RWPE2 (cell line): ENCODE results near the gene C1QTNF8.

ENCODE experiments used
- ATAC-seq: fragments of 200-7000 bp; cut with Tn5 transposase; 3 replicates; pipeline ENCODE4 v1.9.1; 2021; ENCODE audit warnings: low read depth
- DNase-seq: peaks from one replicate; pipeline ENCODE4 v3.0.0-alpha.2; 2020; ENCODE audit warnings: low spot score
- H3K27ac ChIP-seq: fragments of 450-650 bp; 2 replicates; pipeline ENCODE4 v1.5.1; 2017; ENCODE audit warnings: mild to moderate bottlenecking; ENCODE audit not compliant: poor library complexity, severe bottlenecking
- H3K27me3 ChIP-seq: fragments of 250-450 bp; sonication (Bioruptor Pico); 2 replicates; pipeline ENCODE4 v1.5.1; 2021; ENCODE audit warnings: mild to moderate bottlenecking, moderate library complexity; ENCODE audit not compliant: insufficient read depth, poor library complexity, severe bottlenecking
- H3K36me3 ChIP-seq: fragments of 250-450 bp; sonication (Bioruptor Pico); 2 replicates; pipeline ENCODE4 v1.5.1; 2020; ENCODE audit warnings: low read depth, mild to moderate bottlenecking, moderate library complexity
- H3K4me1 ChIP-seq: fragments of 250-450 bp; sonication (Bioruptor Pico); 2 replicates; pipeline ENCODE4 v1.5.1; 2021; ENCODE audit warnings: mild to moderate bottlenecking, moderate library complexity; ENCODE audit not compliant: insufficient read depth, poor library complexity, severe bottlenecking
- H3K4me3 ChIP-seq: fragments of 250-450 bp; sonication (Bioruptor Pico); 2 replicates; pipeline ENCODE4 v1.5.1; 2021; ENCODE audit warnings: mild to moderate bottlenecking, moderate library complexity; ENCODE audit not compliant: severe bottlenecking
- H3K9me3 ChIP-seq: fragments of 250-450 bp; sonication (Bioruptor Pico); 2 replicates; pipeline ENCODE4 v1.5.1; 2021; ENCODE audit warnings: mild to moderate bottlenecking, moderate library complexity; ENCODE audit not compliant: severe bottlenecking
- TF ChIP-seq, protein P1 (sequence below): fragments of 450-650 bp; IDR thresholded peaks from one replicate; pipeline ENCODE4 v1.5.1; 2017; ENCODE audit warnings: mild to moderate bottlenecking, moderate library complexity; ENCODE audit not compliant: poor library complexity, severe bottlenecking

Gene C1QTNF8

DNA sequence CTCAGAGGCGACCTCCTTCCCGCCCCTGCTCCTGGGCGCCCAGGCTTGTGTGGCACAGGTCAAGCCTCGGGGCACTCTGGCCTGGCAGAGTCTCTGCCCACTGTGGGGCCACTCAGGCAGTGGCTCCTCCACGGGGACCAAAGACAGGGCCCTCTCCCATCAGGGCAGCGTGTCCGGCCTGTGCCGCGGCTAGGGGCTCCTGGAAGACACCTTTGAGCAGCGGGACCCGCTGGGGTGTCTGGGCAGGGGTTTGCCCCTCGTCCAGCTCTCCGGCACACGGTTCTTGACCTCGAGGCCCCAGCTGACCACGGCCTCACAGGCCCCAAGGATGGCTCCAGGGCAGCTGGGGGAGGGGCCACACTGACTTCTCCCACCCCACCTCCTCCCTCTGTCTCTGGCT is 48.2 kb downstream of the C1QTNF8 start:
- TF ChIP-seq, protein P1, sequence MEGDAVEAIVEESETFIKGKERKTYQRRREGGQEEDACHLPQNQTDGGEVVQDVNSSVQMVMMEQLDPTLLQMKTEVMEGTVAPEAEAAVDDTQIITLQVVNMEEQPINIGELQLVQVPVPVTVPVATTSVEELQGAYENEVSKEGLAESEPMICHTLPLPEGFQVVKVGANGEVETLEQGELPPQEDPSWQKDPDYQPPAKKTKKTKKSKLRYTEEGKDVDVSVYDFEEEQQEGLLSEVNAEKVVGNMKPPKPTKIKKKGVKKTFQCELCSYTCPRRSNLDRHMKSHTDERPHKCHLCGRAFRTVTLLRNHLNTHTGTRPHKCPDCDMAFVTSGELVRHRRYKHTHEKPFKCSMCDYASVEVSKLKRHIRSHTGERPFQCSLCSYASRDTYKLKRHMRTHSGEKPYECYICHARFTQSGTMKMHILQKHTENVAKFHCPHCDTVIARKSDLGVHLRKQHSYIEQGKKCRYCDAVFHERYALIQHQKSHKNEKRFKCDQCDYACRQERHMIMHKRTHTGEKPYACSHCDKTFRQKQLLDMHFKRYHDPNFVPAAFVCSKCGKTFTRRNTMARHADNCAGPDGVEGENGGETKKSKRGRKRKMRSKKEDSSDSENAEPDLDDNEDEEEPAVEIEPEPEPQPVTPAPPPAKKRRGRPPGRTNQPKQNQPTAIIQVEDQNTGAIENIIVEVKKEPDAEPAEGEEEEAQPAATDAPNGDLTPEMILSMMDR = no peak
- Histone ChIP-seq H3K27ac (no peak overlapping the region), H3K4me3 (no peak overlapping the region), H3K27me3 (peaks cover 22% of the 10 kb centered on the region), H3K4me1 (no peaks in the 10 kb centered on the region), H3K9me3 (no peaks in the 10 kb centered on the region), H3K36me3 (no peaks in the 10 kb centered on the region)
- DNase-seq (no peak), ATAC-seq (no peak)

DNA sequence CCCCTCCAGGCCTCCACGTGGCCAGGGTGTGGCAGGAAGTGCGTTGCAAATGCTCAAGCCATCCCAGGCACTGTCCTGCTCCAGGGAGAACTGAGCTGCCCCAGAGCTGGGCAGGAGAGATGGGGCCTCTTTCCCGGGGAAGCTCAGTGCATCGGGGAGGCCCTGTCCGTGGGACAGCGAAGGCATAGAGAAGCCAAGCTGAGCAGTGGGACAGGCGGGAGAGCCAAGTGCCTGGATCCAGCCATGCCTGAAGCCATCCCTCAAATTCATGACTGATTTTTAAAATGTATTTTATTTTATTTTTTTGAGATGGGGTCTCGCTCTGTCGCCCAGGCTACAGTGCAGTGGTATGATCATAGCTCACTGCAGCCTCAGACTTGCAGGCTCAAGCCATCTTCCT is 48.9 kb downstream of the C1QTNF8 start:
- peaks cover 22% of the 10 kb centered on the region for H3K27me3 ChIP-seq
- ATAC-seq (no peak), DNase-seq (no peak)

DNA sequence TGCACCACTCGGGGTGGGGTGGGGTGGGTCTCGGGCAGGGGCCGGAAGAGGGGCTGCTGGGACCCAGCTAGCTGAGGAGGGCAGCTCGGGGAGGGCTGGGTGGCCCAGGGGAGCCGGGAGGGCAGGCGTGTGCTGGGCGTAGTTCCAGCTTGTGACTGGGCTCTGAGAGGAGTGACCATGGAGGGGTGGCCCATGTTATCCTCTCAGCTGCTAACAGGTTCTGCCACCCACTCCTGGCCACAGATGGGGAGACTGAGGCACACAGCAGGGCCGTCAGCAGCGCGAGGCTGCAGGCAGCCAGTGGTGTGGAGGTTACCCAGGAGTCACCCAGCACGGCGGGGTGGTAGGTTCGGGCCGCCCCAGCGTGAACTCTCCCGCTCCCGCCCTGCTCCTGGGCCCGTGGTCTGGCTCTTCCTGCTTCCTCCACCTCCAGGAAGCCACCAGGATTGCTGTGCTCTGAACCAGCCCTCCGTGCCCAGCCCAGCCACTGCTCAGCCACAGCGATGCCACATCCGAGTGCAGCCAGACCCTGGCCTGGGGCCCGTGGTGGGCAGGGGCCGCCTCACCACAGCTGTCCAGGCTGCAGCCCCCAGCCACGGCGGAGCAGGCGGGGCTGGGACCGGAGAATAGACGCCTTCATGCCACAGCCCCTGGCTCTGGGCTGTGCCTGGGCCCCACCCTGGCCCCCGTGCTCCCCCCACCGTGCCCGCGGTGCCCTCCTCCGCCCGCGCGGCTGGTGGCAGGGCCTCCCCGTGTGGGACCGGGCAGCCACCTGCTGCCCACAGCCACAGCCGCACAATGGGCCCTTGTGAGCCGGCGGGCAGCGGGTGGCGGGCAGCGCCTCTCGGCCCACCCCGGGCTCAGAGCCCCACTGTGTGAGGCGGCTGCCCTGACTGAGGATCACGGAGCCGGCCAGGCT is 49.8 kb downstream of the C1QTNF8 start:
- Histone ChIP-seq H3K27ac (no peak overlapping the region), H3K4me3 (no peak overlapping the region), H3K4me1 (no peaks in the 10 kb centered on the region), H3K27me3 (peaks cover 22% of the 10 kb centered on the region), H3K9me3 (no peaks in the 10 kb centered on the region), H3K36me3 (no peaks in the 10 kb centered on the region)
- TF ChIP-seq, protein P1 = no peak
- DNase-seq (no peak), ATAC-seq (no peak)

More for the DNA sequence above, 48.9 kb downstream of the C1QTNF8 start:
- no peaks in the 10 kb centered on the region for H3K36me3 ChIP-seq
- TF ChIP-seq, protein P1 = no peak
- no peak overlapping the region for H3K4me3 ChIP-seq
- H3K27ac ChIP-seq = no peak overlapping the region
- no peaks in the 10 kb centered on the region for H3K9me3 ChIP-seq
- no peaks in the 10 kb centered on the region for H3K4me1 ChIP-seq

DNA sequence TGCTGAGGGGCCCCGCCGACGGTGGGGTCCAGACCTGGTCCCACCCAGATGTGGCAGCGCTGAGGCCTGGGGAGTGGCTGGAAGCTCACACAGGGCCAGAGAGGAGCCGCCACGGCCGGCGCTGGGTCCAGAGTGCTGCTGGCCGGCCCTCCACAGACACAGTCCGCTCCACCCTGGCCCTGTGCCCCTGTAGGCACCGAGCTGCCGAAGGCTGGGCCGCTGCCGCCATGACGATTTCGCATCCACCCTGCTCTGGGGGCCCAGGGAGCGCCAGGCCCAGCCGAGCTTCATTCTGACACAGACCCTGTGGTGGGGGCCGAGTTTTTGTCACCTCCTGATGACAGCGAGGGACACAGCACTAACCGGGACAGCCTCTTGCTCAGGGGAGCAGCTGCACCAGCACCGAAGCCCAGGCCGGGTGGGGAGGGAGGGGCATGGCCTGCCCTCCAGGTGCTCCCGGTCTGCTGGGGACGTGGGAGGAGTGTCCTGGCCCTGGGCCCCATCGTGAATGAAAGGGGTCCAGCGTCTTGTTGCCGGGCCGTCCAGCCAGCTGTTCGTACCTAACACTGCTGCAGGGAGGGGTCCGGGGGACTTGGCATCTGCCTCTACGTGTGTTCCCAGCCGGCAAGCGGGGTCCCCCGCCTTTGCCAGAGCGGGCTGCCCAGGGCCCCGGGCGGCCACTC is 50.6 kb downstream of the C1QTNF8 start:
- TF ChIP-seq, protein P1 = no peak
- DNase-seq = no peak
- ATAC-seq = no peak
- no peaks in the 10 kb centered on the region for H3K9me3 ChIP-seq
- H3K27ac ChIP-seq = no peak overlapping the region
- no peak overlapping the region for H3K4me3 ChIP-seq
- H3K27me3 ChIP-seq = peaks cover 22% of the 10 kb centered on the region
- no peaks in the 10 kb centered on the region for H3K36me3 ChIP-seq
- H3K4me1 ChIP-seq = no peaks in the 10 kb centered on the region
